Measurements from ENCODE around the gene UAP1.

- no peak for TF ChIP-seq CTCF (IDR thresholded peaks at IDR 0.05; ENCODE audit: borderline replicate concordance, extremely low read depth, low read length, poor library complexity, severe bottlenecking)
- no peak for TF ChIP-seq EZH2 (IDR thresholded peaks at IDR 0.05; ENCODE audit: borderline replicate concordance, low read depth, low read length, severe bottlenecking)
These were observed 35.1 kb downstream of the UAP1 start for GRCh38 chr1:162596514-162597170.

Data from DND-41 (cell line).